ENCODE results near the gene ACTN1.

ACTN1 gene

GRCh38 chr14:68899033-68899603 is 80.0 kb downstream of the ACTN1 start:
- Mint-ChIP-seq H3K9me3 (no peaks in the 10 kb centered on the region), H3K27me3 (ENCODE audit: low read depth, poor library complexity) (peaks cover 4% of the 10 kb centered on the region), H3K36me3 (ENCODE audit: low read depth) (peaks cover 37% of the 10 kb centered on the region), H3K27ac (no peak overlapping the region), H3K4me3 (no peak overlapping the region), H3K4me1 (no peaks in the 10 kb centered on the region)
- TF ChIP-seq CTCF (IDR thresholded peaks at IDR 0.05), result no peak
- DNase-seq, result no peak

- peaks cover 35% of the 10 kb centered on the region for H3K36me3 Mint-ChIP-seq (ENCODE audit: low read depth)
- H3K27me3 Mint-ChIP-seq (ENCODE audit: low read depth, poor library complexity), result no peaks in the 10 kb centered on the region
- TF ChIP-seq CTCF (IDR thresholded peaks at IDR 0.05), result no peak
- no peaks in the 10 kb centered on the region for H3K4me1 Mint-ChIP-seq
- H3K27ac Mint-ChIP-seq, result peak overlapping the region; percentile 76
- no peaks in the 10 kb centered on the region for H3K9me3 Mint-ChIP-seq
- H3K4me3 Mint-ChIP-seq, result no peak overlapping the region
- DNase-seq, result no peak
Observed at GRCh38 chr14:68898248-68899032, 80.7 kb downstream of the ACTN1 start.

GRCh38 chr14:68897559-68898155 is 81.4 kb downstream of the ACTN1 start:
- H3K27me3 Mint-ChIP-seq (ENCODE audit: low read depth, poor library complexity), result no peaks in the 10 kb centered on the region
- no peaks in the 10 kb centered on the region for H3K9me3 Mint-ChIP-seq
- H3K36me3 Mint-ChIP-seq (ENCODE audit: low read depth), result peaks cover 33% of the 10 kb centered on the region
- DNase-seq, result no peak
- H3K4me3 Mint-ChIP-seq, result no peak overlapping the region
- no peak for TF ChIP-seq CTCF (IDR thresholded peaks at IDR 0.05)
- no peaks in the 10 kb centered on the region for H3K4me1 Mint-ChIP-seq
- H3K27ac Mint-ChIP-seq, result peak overlapping the region; percentile 76

- Mint-ChIP-seq H3K4me3 (no peak overlapping the region), H3K27me3 (ENCODE audit: low read depth, poor library complexity) (no peaks in the 10 kb centered on the region), H3K9me3 (no peaks in the 10 kb centered on the region), H3K27ac (no peak overlapping the region), H3K36me3 (ENCODE audit: low read depth) (peaks cover 31% of the 10 kb centered on the region), H3K4me1 (no peaks in the 10 kb centered on the region)
- DNase-seq, result no peak
- TF ChIP-seq CTCF (IDR thresholded peaks at IDR 0.05), result no peak
Observed at GRCh38 chr14:68896132-68896531, 83.0 kb downstream of the ACTN1 start.

GRCh38 chr14:68894802-68895703 is 84.0 kb downstream of the ACTN1 start:
- TF ChIP-seq CTCF (IDR thresholded peaks at IDR 0.05), result no peak
- Mint-ChIP-seq H3K4me1 (no peaks in the 10 kb centered on the region), H3K4me3 (no peak overlapping the region), H3K27me3 (ENCODE audit: low read depth, poor library complexity) (no peaks in the 10 kb centered on the region), H3K9me3 (no peaks in the 10 kb centered on the region), H3K27ac (no peak overlapping the region), H3K36me3 (ENCODE audit: low read depth) (peaks cover 32% of the 10 kb centered on the region)
- no peak for DNase-seq

Measured in nephron progenitor cell (in vitro differentiated cells).